K562 (cell line): ENCODE data around the gene IL25. TPM values are rescaled to one million over a fixed set of nuclear protein-coding genes. Genes with fewer than 3 reads are reported as not detected.

Experiments used
- ATAC-seq: fragments of 200-7000 bp; cut with Tn5 transposase; 3 replicates; pipeline ENCODE4 v1.9.1; 2020; ENCODE audit warnings: moderate library complexity
- BruUV-seq: library from RNA; stranded (reverse); fragments of 400-500 nt; replicated peaks from 2 replicates; lab custom pipeline; 2021; lab: Mats Ljungman, UMichigan
- CTCF ChIA-PET: fragments of 300-600 bp; formaldehyde crosslinking; extraction: SDS; loops from one replicate; lab custom pipeline; 2021; ENCODE audit warnings: low intra/inter-chr PET ratio; lab: Yijun Ruan, JAX
- POLR2A ChIA-PET: fragments of 300-600, 350-650 bp; sonication (Branson Sonifier 250); formaldehyde crosslinking; extraction: SDS; loops from one replicate; lab custom pipeline; 2021; ENCODE audit warnings: antibody characterized with exemption, inconsistent platforms; lab: Yijun Ruan, JAX
- DNase-seq, 4 experiments: peaks; one replicate each; pipeline versions ENCODE4 v3.0.0 to v3.0.0-alpha.2; 2011 to 2018; ENCODE audit warnings: low spot score in 3 of 4, mixed read lengths in 3 of 4; ENCODE audit errors: extremely low read depth in 1 of 4
- FAIRE-seq: peaks from 2 replicates; lab custom pipeline; 2011; peaks lifted over from hg19 to GRCh38; lab: Jason Lieb, UNC
- H2AFZ ChIP-seq: 2 replicates; pipeline ENCODE4 v1.6.0; 2011; ENCODE audit warnings: low read depth, low read length, control low read depth, inconsistent platforms
- H3K27ac ChIP-seq: fragments of 200-600 bp; 3 replicates; pipeline ENCODE4 v1.8.0; 2011; ENCODE audit warnings: low read depth, mild to moderate bottlenecking, control low read depth, inconsistent platforms, low read length, moderate library complexity, mixed read lengths; ENCODE audit errors: extremely low read depth
- H3K27me3 ChIP-seq, 2 experiments: fragments of 300-600 bp in 1 of 2; 2 replicates in 1 of 2; 3 replicates in 1 of 2; pipeline versions ENCODE4 v1.6.0 to v1.8.0; 2011; ENCODE audit warnings: inconsistent platforms in 2 of 2, low read length in 2 of 2, mild to moderate bottlenecking in 1 of 2, mixed read lengths in 1 of 2, moderate library complexity in 1 of 2; ENCODE audit not compliant: control insufficient read depth in 2 of 2, insufficient read depth in 2 of 2
- H3K36me3 ChIP-seq: fragments of 300-600 bp; 3 replicates; pipeline ENCODE4 v1.8.0; 2011; ENCODE audit warnings: mild to moderate bottlenecking, low read length, inconsistent platforms; ENCODE audit not compliant: control insufficient read depth, insufficient read depth
- H3K4me1 ChIP-seq, 2 experiments: fragments of 200-600 bp in 1 of 2; replicated peaks in 1 of 2; 2 replicates in 1 of 2; 3 replicates in 1 of 2; pipeline versions ENCODE4 v1.5.1 to v1.8.0; 2011; ENCODE audit warnings: inconsistent platforms in 2 of 2, low read length in 2 of 2, mild to moderate bottlenecking in 1 of 2, mixed read lengths in 1 of 2, moderate library complexity in 1 of 2; ENCODE audit not compliant: control insufficient read depth in 2 of 2, insufficient read depth in 2 of 2
- H3K4me2 ChIP-seq: 2 replicates; pipeline ENCODE4 v1.6.1; 2011; ENCODE audit warnings: low read length, control low read depth, inconsistent platforms, mixed read lengths; ENCODE audit not compliant: insufficient read depth
- H3K4me3 ChIP-seq: fragments of 200-600 bp; sonication (generic), shearing (Covaris generic); 2 replicates; pipeline ENCODE4 v1.5.1; 2016; ENCODE audit warnings: control low read depth, inconsistent platforms
- H3K79me2 ChIP-seq: fragments of 200-600 bp; 3 replicates; pipeline ENCODE4 v1.8.0; 2011; ENCODE audit warnings: low read length, inconsistent platforms; ENCODE audit not compliant: control insufficient read depth, insufficient read depth
- H3K9ac ChIP-seq, 2 experiments: 2 replicates each; pipeline versions ENCODE4 v1.6.0 to v1.6.1; 2011; ENCODE audit warnings: low read depth in 2 of 2, low read length in 2 of 2, control low read depth in 1 of 2, inconsistent platforms in 1 of 2, mild to moderate bottlenecking in 1 of 2, mixed read lengths in 1 of 2; ENCODE audit not compliant: insufficient read depth in 1 of 2
- H3K9me1 ChIP-seq: one replicate; pipeline ENCODE4 v1.6.0; 2011; ENCODE audit warnings: inconsistent platforms, mild to moderate bottlenecking, low read length, moderate library complexity; ENCODE audit not compliant: control insufficient read depth, insufficient read depth
- H3K9me3 ChIP-seq: replicated peaks from 2 replicates; pipeline ENCODE4 v1.5.1; 2011; ENCODE audit warnings: low read depth, low read length, inconsistent platforms; ENCODE audit not compliant: control insufficient read depth, insufficient read depth
- H4K20me1 ChIP-seq: replicated peaks from 2 replicates; pipeline ENCODE4 v1.6.1; 2011; ENCODE audit warnings: low read length, inconsistent platforms, mixed read lengths; ENCODE audit not compliant: control insufficient read depth, insufficient read depth
- ETS2 ChIP-seq: IDR thresholded peaks from 2 replicates; pipeline ENCODE4 v1.6.1; 2016; ENCODE audit warnings: borderline replicate concordance, missing genetic modification characterization, mild to moderate bottlenecking, moderate library complexity, missing compliant biosample characterization; ENCODE audit not compliant: poor library complexity, severe bottlenecking
- KAT2B ChIP-seq: IDR thresholded peaks from one replicate; pipeline ENCODE4 v1.6.1; 2012; ENCODE audit warnings: low read depth, mild to moderate bottlenecking, control low read depth, inconsistent platforms, low read length, moderate library complexity
- KLF6 ChIP-seq: fragments of 250-450 bp; sonication (Bioruptor Pico); IDR thresholded peaks from 2 replicates; pipeline ENCODE4 v1.4.0; 2020; ENCODE audit warnings: mild to moderate bottlenecking, moderate library complexity, borderline replicate concordance
- L3MBTL2 ChIP-seq: fragments of 450-650 bp; IDR thresholded peaks from 2 replicates; pipeline ENCODE4 v1.6.1; 2016; ENCODE audit warnings: mild to moderate bottlenecking, moderate library complexity
- MAFK ChIP-seq: IDR thresholded peaks from 2 replicates; pipeline ENCODE4 v1.6.1; 2011; ENCODE audit warnings: low read length, improper control_type of control experiment
- PTRF ChIP-seq: fragments of 450-650 bp; IDR thresholded peaks from 2 replicates; pipeline ENCODE4 v1.6.1; 2016; ENCODE audit warnings: mild to moderate bottlenecking, missing genetic modification characterization, missing compliant biosample characterization
- SNRNP70 ChIP-seq: fragments of 200-400 bp; formaldehyde crosslinking; optimal IDR thresholded peaks from 2 replicates; pipeline ENCODE3; 2017; ENCODE audit warnings: low read depth, low read length
- TAF9B ChIP-seq: fragments of 450-650 bp; IDR thresholded peaks from 2 replicates; pipeline ENCODE4 v1.6.1; 2018; ENCODE audit warnings: mild to moderate bottlenecking; ENCODE audit not compliant: partially characterized antibody
- ZNF584 ChIP-seq: fragments of 200-800 bp; sonication (Bioruptor generic); IDR thresholded peaks from 2 replicates; pipeline ENCODE4 v1.6.1; 2016; ENCODE audit warnings: low read depth, mild to moderate bottlenecking, missing genetic modification characterization, missing compliant biosample characterization
- ZNF644 ChIP-seq: fragments of 200-800 bp; sonication (Bioruptor generic); IDR thresholded peaks from 2 replicates; pipeline ENCODE4 v1.6.1; 2016; ENCODE audit warnings: low read depth, missing genetic modification characterization, missing compliant biosample characterization
- ZNF77 ChIP-seq: fragments of 250-450 bp; sonication (Bioruptor Pico); IDR thresholded peaks from 2 replicates; pipeline ENCODE4 v1.5.0; 2020
- WGBS: fragments of 100-300 bp; shearing (Covaris generic); methylation state at CpG from one replicate; pipeline ENCODE4 v1.1.6; 2016; ENCODE audit warnings: low coverage, mixed read lengths; ENCODE audit not compliant: insufficient coverage; ENCODE audit errors: missing lambda C conversion rate; 5-methylcytosine and 5-hydroxymethylcytosine counted together
- in situ Hi-C: fragments of 300-500 bp; cut with MboI; formaldehyde crosslinking; loops from 4 replicates; pipeline ENCODE4 v1.15.0; 2018; ENCODE audit warnings: inconsistent platforms, mixed read lengths
- intact Hi-C: fragments of 100-400 bp; cut with micrococcal nuclease; formaldehyde crosslinking; loops from 2 replicates; pipeline ENCODE4 v1.14.2; 2022
- polyA plus RNA-seq, 8 experiments: library from polyadenylated mRNA; depleted of rRNA in 4 of 8; stranded (reverse) in 5 of 8; unstranded in 3 of 8; fragments of >200 nt; fragmentation: Nextera tagmentation in 2 of 8; fragmentation: Illumina TruSeq in 1 of 8; extraction: Ambion mirVana in 2 of 8; extraction: Trizol in 1 of 8; gene quantifications; 2 replicates each; pipeline versions ENCODE4 v1.2.1 to v1.2.3, GENCODE V29; 2011 to 2014; ENCODE audit warnings: inconsistent platforms in 1 of 8, missing spikeins in 1 of 8
- total RNA-seq, 7 experiments: library from RNA; depleted of rRNA in 6 of 7; stranded (reverse); fragments of >200 nt in 6 of 7; fragmentation: Illumina TruSeq in 2 of 7; extraction: Trizol in 2 of 7; gene quantifications; 2 replicates each; pipeline versions ENCODE4 v1.2.1 to v1.2.3, GENCODE V29; 2011 to 2021; ENCODE audit warnings: low replicate concordance in 1 of 7
- TF ChIP-seq, protein P1 (sequence below): fragments of 250-450 bp; sonication (Bioruptor Pico); IDR thresholded peaks from 2 replicates; pipeline ENCODE4 v1.4.0; 2020; ENCODE audit warnings: mild to moderate bottlenecking, moderate library complexity

Gene IL25
- total and polyA plus RNA-seq, 9 of the 15 experiments (the other 6 are each of a cell fraction or from before 2014, with no cell fraction given), result not detected

DNA sequence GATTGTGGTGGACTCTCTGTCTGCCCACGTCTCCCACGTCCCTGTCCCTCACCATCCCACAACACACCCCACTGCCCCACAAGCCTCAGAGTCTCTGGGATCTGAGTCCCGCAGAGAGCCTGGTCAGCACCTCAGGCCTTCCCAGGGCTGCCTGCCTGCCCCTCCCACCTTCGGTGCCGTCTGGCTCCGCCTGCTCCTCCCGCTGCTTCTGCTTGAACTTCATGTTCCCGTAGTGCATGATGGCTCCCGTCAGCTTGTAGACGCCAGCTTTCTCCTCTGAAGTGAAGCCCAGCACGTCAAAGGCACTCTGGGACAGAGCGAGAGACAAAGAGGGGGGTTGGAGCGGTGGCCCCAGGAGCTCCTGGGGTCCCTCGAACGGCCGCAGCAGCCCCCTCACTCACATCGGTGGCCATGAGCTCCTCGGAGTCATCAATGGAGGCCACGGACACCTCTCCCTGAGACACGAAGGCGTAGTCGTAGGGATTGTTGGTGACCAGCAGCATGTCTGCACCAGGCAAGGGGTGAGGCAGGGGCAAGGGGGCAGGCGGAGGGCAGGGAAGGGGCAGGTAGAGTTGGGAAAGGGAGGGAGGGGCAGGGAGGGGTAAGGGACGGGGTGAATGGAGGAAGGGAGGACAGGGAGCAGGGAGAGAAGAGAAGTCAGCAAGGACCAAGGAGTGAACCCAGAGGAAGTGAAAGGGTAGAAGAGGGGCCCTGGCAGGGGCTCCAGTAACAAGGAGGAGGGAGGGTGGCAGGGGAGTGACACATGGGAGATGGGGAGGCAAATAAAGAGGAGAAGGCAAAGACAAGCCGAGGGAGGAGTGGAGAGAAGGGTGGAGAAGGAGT, 29.9 kb downstream of the IL25 start:
- no peaks in the 10 kb centered on the region for H3K9me3 ChIP-seq
- H4K20me1 ChIP-seq, result no peaks in the 10 kb centered on the region
- peak; percentile 79 for ATAC-seq
- H3K27me3 ChIP-seq, result peaks cover 11 to 64% of the 10 kb centered on the region in 2 experiments; a peak in 4 of 5 replicates
- TF ChIP-seq L3MBTL2, result 0 out of 2 replicates have a peak, but pooled peaks have one; percentile 33
- no peak for TF ChIP-seq ETS2 (tag)
- TF ChIP-seq, all 486 proteins: peak for 1
- no TSS peak for BruUV-seq
- no peaks in the 10 kb centered on the region for H3K79me2 ChIP-seq
- WGBS, result under 1% methylated on average over 17 of the region's 25 CpGs
- H3K4me3 ChIP-seq, result no peak overlapping the region
- DNase-seq (peak in 3 of 4 experiments; percentile 27 to 31 (median 28)), FAIRE-seq (no peak)
- H3K4me2 ChIP-seq, result peak overlapping the region; percentile 41
- peak overlapping the region; percentile 63 for H2AFZ ChIP-seq
- intact Hi-C loops (no loop called here), in situ Hi-C loops (no loop called here)
- H3K9ac ChIP-seq, result peak overlapping the region in 1 of 2 experiments; percentile 71; a peak in 2 of 4 replicates
- CTCF ChIA-PET, result no interaction called here
- H3K36me3 ChIP-seq, result no peaks in the 10 kb centered on the region
- no peaks in the 10 kb centered on the region for H3K9me1 ChIP-seq
- H3K27ac ChIP-seq, result no peak overlapping the region
- POLR2A ChIA-PET, result no interaction called here
- peaks cover 0 to 6% of the 10 kb centered on the region in 2 experiments; a peak in 2 of 5 replicates for H3K4me1 ChIP-seq

DNA sequence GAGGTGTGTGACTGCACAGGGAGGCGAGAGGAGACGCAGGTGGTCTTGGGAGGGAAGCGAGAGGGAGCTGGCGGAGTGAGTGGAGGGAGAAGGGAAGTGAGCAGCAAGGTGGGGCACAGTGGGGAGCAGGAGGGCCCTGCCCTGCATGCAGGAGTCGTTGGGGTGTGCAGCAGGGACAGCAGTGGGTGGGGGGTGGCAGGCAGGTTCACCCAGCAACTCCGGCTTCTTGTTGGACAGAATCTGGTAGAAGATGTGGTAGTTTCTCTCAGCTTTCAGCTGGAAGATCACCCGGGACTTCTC, 30.5 kb downstream of the IL25 start:
- no peaks in the 10 kb centered on the region for H3K36me3 ChIP-seq
- no peak overlapping the region for H3K27ac ChIP-seq
- no peak overlapping the region for H2AFZ ChIP-seq
- in situ Hi-C loops (no loop called here), intact Hi-C loops (no loop called here)
- no peaks in the 10 kb centered on the region for H3K79me2 ChIP-seq
- ChIA-PET POLR2A (no interaction called here), CTCF (no interaction called here)
- no peak overlapping the region for H3K9ac ChIP-seq
- BruUV-seq, result no TSS peak
- FAIRE-seq, result no peak
- no peak for DNase-seq
- no peak for ATAC-seq
- H4K20me1 ChIP-seq, result no peaks in the 10 kb centered on the region
- H3K4me2 ChIP-seq, result no peak overlapping the region
- no peaks in the 10 kb centered on the region for H3K9me3 ChIP-seq
- H3K4me3 ChIP-seq, result no peak overlapping the region
- H3K27me3 ChIP-seq, result peaks cover 14 to 68% of the 10 kb centered on the region in 2 experiments; a peak in 4 of 5 replicates
- TF ChIP-seq KLF6 (CRISPR knock-in tag) (no peak), ZNF584 (CRISPR knock-in tag) (no peak), ZNF644 (tag) (no peak), ZNF77 (no peak), SNRNP70 (no peak), TAF9B (no peak), MAFK (no peak), KAT2B (no peak), PTRF (tag) (no peak)
- TF ChIP-seq, protein P1, sequence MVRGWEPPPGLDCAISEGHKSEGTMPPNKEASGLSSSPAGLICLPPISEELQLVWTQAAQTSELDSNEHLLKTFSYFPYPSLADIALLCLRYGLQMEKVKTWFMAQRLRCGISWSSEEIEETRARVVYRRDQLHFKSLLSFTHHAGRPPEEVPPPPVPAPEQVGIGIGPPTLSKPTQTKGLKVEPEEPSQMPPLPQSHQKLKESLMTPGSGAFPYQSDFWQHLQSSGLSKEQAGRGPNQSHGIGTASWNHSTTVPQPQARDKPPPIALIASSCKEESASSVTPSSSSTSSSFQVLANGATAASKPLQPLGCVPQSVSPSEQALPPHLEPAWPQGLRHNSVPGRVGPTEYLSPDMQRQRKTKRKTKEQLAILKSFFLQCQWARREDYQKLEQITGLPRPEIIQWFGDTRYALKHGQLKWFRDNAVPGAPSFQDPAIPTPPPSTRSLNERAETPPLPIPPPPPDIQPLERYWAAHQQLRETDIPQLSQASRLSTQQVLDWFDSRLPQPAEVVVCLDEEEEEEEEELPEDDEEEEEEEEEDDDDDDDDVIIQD (CRISPR knock-in tag), result no peak
- H3K9me1 ChIP-seq, result no peaks in the 10 kb centered on the region
- 0% methylated on average over 4 of the region's 7 CpGs for WGBS
- H3K4me1 ChIP-seq, result peaks cover 0 to 6% of the 10 kb centered on the region in 2 experiments; a peak in 2 of 5 replicates
